T-helper 2 cell (primary cell): Measurements from ENCODE around the gene CNIH2.

Experiments used
- DNase-seq, 5 experiments: peaks; one replicate each; pipeline versions ENCODE4 v3.0.0 to v3.0.0-alpha.2; 2012 to 2022

CNIH2 gene

GRCh38 chr11:66333220-66333877 lies 55.4 kb downstream of the CNIH2 start:
- no peak for DNase-seq
